Coronary artery (tissue), 2 donors: ENCODE results near the gene ZNF775.

Source experiments
- DNase-seq: peaks from one replicate; pipeline ENCODE4 v3.0.0-alpha.2; 2017; ENCODE audit warnings: low spot score
- H3K27ac ChIP-seq, 2 donors: fragments of 200-600 bp; sonication (generic); one replicate each; pipeline ENCODE4 v1.5.1; 2016 to 2019
- H3K4me3 ChIP-seq: fragments of 200-600 bp; sonication (generic); 2 replicates; pipeline ENCODE4 v1.5.1; 2016; ENCODE audit warnings: mild to moderate bottlenecking, moderate library complexity
- CTCF ChIP-seq: fragments of 200-600 bp; sonication (generic); IDR thresholded peaks from one replicate; pipeline ENCODE4 v1.5.1; 2019; ENCODE audit warnings: antibody characterized with exemption

The ZNF775 gene

GRCh38 chr7:150401861-150402631 lies 22.9 kb downstream of the ZNF775 start:
- Histone ChIP-seq H3K27ac (no peak overlapping the region), H3K4me3 (no peak overlapping the region)
- no peak for TF ChIP-seq CTCF
- DNase-seq = no peak

- no peak for TF ChIP-seq CTCF
- no peak for DNase-seq
- Histone ChIP-seq H3K4me3 (no peak overlapping the region), H3K27ac (no peak overlapping the region)
Measured at GRCh38 chr7:150402671-150403321, 23.7 kb downstream of the ZNF775 start.

GRCh38 chr7:150403376-150404171 lies 24.4 kb downstream of the ZNF775 start:
- no peak for DNase-seq
- TF ChIP-seq CTCF = no peak
- peak overlapping the region; percentile 89 to 92 for H3K27ac ChIP-seq
- no peak overlapping the region for H3K4me3 ChIP-seq

DNA sequence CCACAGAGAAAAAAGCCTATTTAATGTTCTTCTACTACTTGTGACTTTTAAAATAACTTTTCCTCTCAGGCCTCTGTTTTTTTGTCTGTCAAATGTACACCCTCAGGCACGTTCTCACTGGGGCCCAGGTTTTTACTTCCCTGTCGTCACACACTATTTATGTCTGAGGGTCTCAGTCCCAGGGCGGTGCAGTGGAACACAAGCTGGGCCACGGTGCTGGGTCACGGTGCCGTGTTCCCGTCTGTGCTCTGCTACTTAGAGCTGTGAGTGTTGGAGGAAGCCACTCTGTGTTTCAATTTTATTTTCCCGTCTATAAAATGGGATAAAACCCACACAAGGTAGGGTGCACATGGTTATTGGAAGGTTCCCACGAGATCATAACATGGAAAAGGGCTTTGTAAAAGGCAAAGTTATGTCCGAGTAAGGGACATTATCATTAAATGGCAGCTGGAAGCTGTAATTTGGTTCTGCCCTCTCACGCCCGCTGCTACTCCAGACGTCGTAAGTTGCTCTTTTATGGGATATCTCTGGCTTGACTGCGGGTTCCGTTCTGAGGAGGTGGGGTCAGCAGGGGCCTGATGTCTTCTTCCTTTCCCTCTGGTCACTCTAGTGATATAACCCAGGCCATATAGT lies 25.2 kb downstream of the ZNF775 start:
- peak overlapping the region; percentile 89 to 92 for H3K27ac ChIP-seq
- no peak for TF ChIP-seq CTCF
- no peak for DNase-seq
- H3K4me3 ChIP-seq = peak overlapping the region; percentile 77

GRCh38 chr7:150404805-150405583 lies 25.9 kb downstream of the ZNF775 start:
- H3K4me3 ChIP-seq = peak overlapping the region; percentile 77
- DNase-seq = peak; percentile 89
- peak overlapping the region; percentile 89 to 92 for H3K27ac ChIP-seq
- no peak for TF ChIP-seq CTCF

- Histone ChIP-seq H3K4me3 (peak overlapping the region; percentile 77), H3K27ac (peak overlapping the region; percentile 89 to 92)
- DNase-seq = no peak
- no peak for TF ChIP-seq CTCF
Measured at GRCh38 chr7:150405584-150406311, 26.6 kb downstream of the ZNF775 start.
